H9 (cell line): ENCODE results near the gene HDAC7. TPM values are rescaled to one million over a fixed set of nuclear protein-coding genes. Genes with fewer than 3 reads are reported as not detected.

Experiments used
- DNase-seq: peaks from one replicate; pipeline ENCODE4 v3.0.0-alpha.2; 2017
- H2AFZ ChIP-seq: one replicate; pipeline ENCODE4 v1.6.1; 2013; ENCODE audit warnings: mild to moderate bottlenecking, low read length, control low read depth, moderate library complexity
- H2AK5ac ChIP-seq: 2 replicates; pipeline ENCODE4 v1.6.1; 2013; ENCODE audit warnings: low read length, control low read depth, mixed read lengths; ENCODE audit not compliant: insufficient read length
- H2BK120ac ChIP-seq: one replicate; pipeline ENCODE4 v1.6.1; 2013; ENCODE audit warnings: low read depth, mild to moderate bottlenecking, low read length, control low read depth, inconsistent platforms; ENCODE audit not compliant: poor library complexity, severe bottlenecking
- H2BK12ac ChIP-seq: 2 replicates; pipeline ENCODE4 v1.6.1; 2013; ENCODE audit warnings: low read length, control low read depth, mixed read lengths, low read depth; ENCODE audit not compliant: insufficient read length
- H2BK15ac ChIP-seq: 2 replicates; pipeline ENCODE4 v1.6.1; 2013; ENCODE audit warnings: low read depth, low read length, control low read depth
- H2BK20ac ChIP-seq: one replicate; pipeline ENCODE4 v1.6.1; 2013; ENCODE audit warnings: low read depth, mild to moderate bottlenecking, low read length, control low read depth, inconsistent platforms; ENCODE audit not compliant: poor library complexity, severe bottlenecking
- H2BK5ac ChIP-seq: 2 replicates; pipeline ENCODE4 v1.6.1; 2013; ENCODE audit warnings: low read length, control low read depth, mixed read lengths; ENCODE audit not compliant: insufficient read length
- H3K14ac ChIP-seq: 2 replicates; pipeline ENCODE4 v1.6.1; 2013; ENCODE audit warnings: low read length, control low read depth; ENCODE audit not compliant: insufficient read depth
- H3K18ac ChIP-seq: 2 replicates; pipeline ENCODE4 v1.6.1; 2013; ENCODE audit warnings: low read depth, mild to moderate bottlenecking, mixed read lengths, low read length, control low read depth; ENCODE audit not compliant: insufficient read length
- H3K23ac ChIP-seq: 2 replicates; pipeline ENCODE4 v1.6.1; 2013; ENCODE audit warnings: low read length, control low read depth, mixed read lengths, low read depth; ENCODE audit not compliant: insufficient read length
- H3K23me2 ChIP-seq: 2 replicates; pipeline ENCODE4 v1.6.1; 2013; ENCODE audit warnings: low read depth, mild to moderate bottlenecking, mixed read lengths, low read length, control low read depth; ENCODE audit not compliant: insufficient read length, poor library complexity, severe bottlenecking
- H3K27ac ChIP-seq: 2 replicates; pipeline ENCODE4 v1.5.1; 2013; ENCODE audit warnings: low read length, control low read depth, mixed read lengths, low read depth; ENCODE audit not compliant: insufficient read length
- H3K27me3 ChIP-seq: 2 replicates; pipeline ENCODE4 v1.6.1; 2013; ENCODE audit warnings: low read length, control low read depth, inconsistent platforms; ENCODE audit not compliant: insufficient read depth
- H3K4ac ChIP-seq: 2 replicates; pipeline ENCODE4 v1.6.1; 2013; ENCODE audit warnings: low read depth, mild to moderate bottlenecking, control low read depth, inconsistent platforms, low read length, moderate library complexity
- H3K4me1 ChIP-seq: 2 replicates; pipeline ENCODE4 v1.6.1; 2013; ENCODE audit warnings: low read length, control low read depth, inconsistent platforms; ENCODE audit not compliant: insufficient read depth
- H3K4me2 ChIP-seq: 2 replicates; pipeline ENCODE4 v1.6.1; 2013; ENCODE audit warnings: low read length, control low read depth, mixed read lengths; ENCODE audit not compliant: insufficient read length, insufficient read depth
- H3K56ac ChIP-seq: 2 replicates; pipeline ENCODE4 v1.6.1; 2013; ENCODE audit warnings: low read depth, mild to moderate bottlenecking, mixed read lengths, low read length, control low read depth; ENCODE audit not compliant: insufficient read length
- H3K79me1 ChIP-seq: 2 replicates; pipeline ENCODE4 v1.6.1; 2013; ENCODE audit warnings: low read depth, mild to moderate bottlenecking, moderate library complexity, low read length, control low read depth, inconsistent platforms; ENCODE audit not compliant: insufficient read depth, poor library complexity, severe bottlenecking
- H3K79me2 ChIP-seq: 2 replicates; pipeline ENCODE4 v1.6.1; 2013; ENCODE audit warnings: low read length, control low read depth, inconsistent platforms; ENCODE audit not compliant: insufficient read depth
- H3K9ac ChIP-seq: 2 replicates; pipeline ENCODE4 v1.6.1; 2013; ENCODE audit warnings: low read length, control low read depth, mixed read lengths; ENCODE audit not compliant: insufficient read length; ENCODE audit errors: extremely low read depth
- H3K9me3 ChIP-seq: one replicate; pipeline ENCODE4 v1.6.1; 2013; ENCODE audit warnings: low read depth, low read length, inconsistent platforms; ENCODE audit not compliant: control insufficient read depth
- H3T11ph ChIP-seq: one replicate; pipeline ENCODE4 v1.6.1; 2013; ENCODE audit warnings: mild to moderate bottlenecking, low read length, control low read depth, inconsistent platforms
- H4K20me1 ChIP-seq: one replicate; pipeline ENCODE4 v1.6.1; 2013; ENCODE audit not compliant: control insufficient read depth, insufficient read length, insufficient read depth
- H4K5ac ChIP-seq: 2 replicates; pipeline ENCODE4 v1.6.1; 2013; ENCODE audit warnings: low read depth, mild to moderate bottlenecking, mixed read lengths, low read length, control low read depth; ENCODE audit not compliant: insufficient read length
- H4K8ac ChIP-seq: replicated peaks from 2 replicates; pipeline ENCODE4 v1.6.1; 2013; ENCODE audit warnings: low read length, control low read depth, mixed read lengths, low read depth; ENCODE audit not compliant: insufficient read length
- H4K91ac ChIP-seq: 2 replicates; pipeline ENCODE4 v1.6.1; 2013; ENCODE audit warnings: low read depth, mild to moderate bottlenecking, moderate library complexity, mixed read lengths, low read length, control low read depth; ENCODE audit not compliant: insufficient read length
- H3K27ac Mint-ChIP-seq, 3 experiments: 2 replicates in 2 of 3; 3 replicates in 1 of 3; pipeline ENCODE4 v1.8.0; 2020 to 2021; ENCODE audit warnings: mixed read lengths in 3 of 3, mild to moderate bottlenecking in 1 of 3, moderate library complexity in 1 of 3
- H3K27me3 Mint-ChIP-seq: 2 replicates; pipeline ENCODE4 v1.8.0; 2021; ENCODE audit warnings: low read depth, mild to moderate bottlenecking, moderate library complexity, mixed read lengths
- H3K36me3 Mint-ChIP-seq, 3 experiments: 2 replicates in 2 of 3; 3 replicates in 1 of 3; pipeline ENCODE4 v1.8.0; 2020 to 2021; ENCODE audit warnings: low read depth in 3 of 3, mixed read lengths in 3 of 3; ENCODE audit not compliant: insufficient read depth in 1 of 3
- H3K4me1 Mint-ChIP-seq, 2 experiments: 2 replicates each; pipeline ENCODE4 v1.8.0; 2020; ENCODE audit warnings: mixed read lengths in 2 of 2
- H3K4me3 Mint-ChIP-seq, 2 experiments: 2 replicates in 1 of 2; 3 replicates in 1 of 2; pipeline ENCODE4 v1.8.0; 2020 to 2021; ENCODE audit warnings: mild to moderate bottlenecking in 2 of 2, mixed read lengths in 2 of 2, moderate library complexity in 1 of 2
- H3K9me3 Mint-ChIP-seq, 2 experiments: 2 replicates in 1 of 2; 3 replicates in 1 of 2; pipeline ENCODE4 v1.8.0; 2020; ENCODE audit warnings: mild to moderate bottlenecking in 2 of 2, mixed read lengths in 2 of 2, moderate library complexity in 1 of 2
- WGBS: extraction: QIAGEN DNeasy Blood & Tissue Kit; methylation state at CpG from one replicate; pipeline ENCODE4 v1.1.7; 2013; ENCODE audit warnings: missing lambda C conversion rate, low lambda C conversion rate, mixed read lengths; ENCODE audit not compliant: insufficient read length; ENCODE audit errors: extremely low coverage; 5-methylcytosine and 5-hydroxymethylcytosine counted together
- total RNA-seq: library from RNA; stranded (reverse); gene quantifications from 2 replicates; pipeline ENCODE4 v1.2.1, GENCODE V29; 2021
- TF ChIP-seq, protein P1 (sequence below): fragments of 200-600 bp; sonication (generic); conservative IDR thresholded peaks from 3 replicates; pipeline ENCODE4 v1.8.0; 2021; ENCODE audit warnings: antibody characterized with exemption, mild to moderate bottlenecking

The HDAC7 gene
- total RNA-seq, 1 experiment from 2014 or later, result 72.1 TPM

DNA sequence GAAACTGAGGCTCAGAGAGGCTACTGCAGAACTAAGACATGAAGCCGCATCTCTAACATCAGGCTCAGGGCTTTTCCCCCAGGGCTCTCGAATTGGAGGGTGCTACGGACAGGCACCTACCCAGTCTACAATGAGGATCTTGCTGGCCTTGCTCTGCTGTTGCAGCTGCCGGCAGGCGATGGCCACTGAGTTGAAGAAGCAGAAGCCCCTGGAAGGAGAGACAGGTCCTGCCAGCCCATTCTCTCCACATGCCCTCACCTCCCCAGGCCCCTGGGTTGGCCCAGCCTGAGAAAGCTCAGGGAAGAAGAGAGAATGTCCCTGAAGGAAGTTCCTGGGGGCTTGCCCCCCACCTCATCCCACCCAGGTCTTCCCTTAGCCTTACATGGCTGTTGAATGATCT is 30.6 kb downstream of the HDAC7 start:
- Histone ChIP-seq H3K27ac (no peak overlapping the region), H2BK12ac (no peak overlapping the region), H3K27me3 (no peaks in the 10 kb centered on the region), H3K14ac (no peak overlapping the region), H3K79me1 (no peaks in the 10 kb centered on the region), H4K8ac (no peak overlapping the region), H2AFZ (no peak overlapping the region), H2AK5ac (no peak overlapping the region), H4K91ac (no peak overlapping the region), H2BK120ac (no peak overlapping the region), H3K4me2 (no peak overlapping the region), H3K56ac (no peak overlapping the region), H3K79me2 (no peaks in the 10 kb centered on the region), H3K9me3 (no peaks in the 10 kb centered on the region), H3K18ac (no peak overlapping the region), H3K9ac (no peak overlapping the region), H4K5ac (no peak overlapping the region), H2BK5ac (no peak overlapping the region), H2BK20ac (no peak overlapping the region), H3K23me2 (no peaks in the 10 kb centered on the region), H3K4ac (no peak overlapping the region), H4K20me1 (no peaks in the 10 kb centered on the region), H3K23ac (no peak overlapping the region), H2BK15ac (no peak overlapping the region), H3T11ph (no peak overlapping the region), H3K4me1 (no peaks in the 10 kb centered on the region)
- DNase-seq, result no peak
- no peaks in the 10 kb centered on the region for H3K27me3 Mint-ChIP-seq
- no peak overlapping the region for H3K4me3 Mint-ChIP-seq
- H3K27ac Mint-ChIP-seq, result no peak overlapping the region
- H3K36me3 Mint-ChIP-seq, result peaks cover 50 to 86% (median 84%) of the 10 kb centered on the region in 3 experiments; a peak in 6 of 7 replicates
- no CpG with 5 or more reads among the region's 5 CpGs for WGBS
- TF ChIP-seq, protein P1, sequence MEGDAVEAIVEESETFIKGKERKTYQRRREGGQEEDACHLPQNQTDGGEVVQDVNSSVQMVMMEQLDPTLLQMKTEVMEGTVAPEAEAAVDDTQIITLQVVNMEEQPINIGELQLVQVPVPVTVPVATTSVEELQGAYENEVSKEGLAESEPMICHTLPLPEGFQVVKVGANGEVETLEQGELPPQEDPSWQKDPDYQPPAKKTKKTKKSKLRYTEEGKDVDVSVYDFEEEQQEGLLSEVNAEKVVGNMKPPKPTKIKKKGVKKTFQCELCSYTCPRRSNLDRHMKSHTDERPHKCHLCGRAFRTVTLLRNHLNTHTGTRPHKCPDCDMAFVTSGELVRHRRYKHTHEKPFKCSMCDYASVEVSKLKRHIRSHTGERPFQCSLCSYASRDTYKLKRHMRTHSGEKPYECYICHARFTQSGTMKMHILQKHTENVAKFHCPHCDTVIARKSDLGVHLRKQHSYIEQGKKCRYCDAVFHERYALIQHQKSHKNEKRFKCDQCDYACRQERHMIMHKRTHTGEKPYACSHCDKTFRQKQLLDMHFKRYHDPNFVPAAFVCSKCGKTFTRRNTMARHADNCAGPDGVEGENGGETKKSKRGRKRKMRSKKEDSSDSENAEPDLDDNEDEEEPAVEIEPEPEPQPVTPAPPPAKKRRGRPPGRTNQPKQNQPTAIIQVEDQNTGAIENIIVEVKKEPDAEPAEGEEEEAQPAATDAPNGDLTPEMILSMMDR, result no peak
- H3K9me3 Mint-ChIP-seq, result no peaks in the 10 kb centered on the region
- H3K4me1 Mint-ChIP-seq, result no peaks in the 10 kb centered on the region
